Activated gamma-delta T cell (primary cell): ENCODE measurements around the gene COL25A1.
"Not testable (repeated sequence)": the region's sequence is repeated elsewhere in the genome, so short reads cannot be mapped to it uniquely, and the experiment has no call there.

Experiments used
- DNase-seq: peaks from one replicate; lab custom pipeline; 2025; lab: John Stamatoyannopoulos, UW

Gene COL25A1

DNA sequence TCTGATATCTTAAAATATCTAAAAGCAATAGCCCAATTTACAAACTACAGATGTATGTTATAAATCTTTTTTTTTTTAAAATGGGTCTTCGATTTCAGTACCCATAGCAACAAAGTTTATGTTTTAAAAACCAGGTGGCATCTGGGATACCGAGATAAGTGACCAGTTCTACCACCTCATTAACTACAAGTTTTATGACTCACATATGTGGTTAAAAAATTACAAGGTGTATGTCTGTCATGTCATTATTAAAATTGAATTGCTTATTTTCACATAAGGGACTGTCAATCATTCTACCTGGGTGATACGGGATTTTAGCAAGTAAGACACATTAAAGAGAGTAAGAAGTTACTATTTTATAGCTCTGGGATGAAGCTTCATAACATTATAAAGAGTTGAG is 347.6 kb downstream of the COL25A1 start:
- no peak for DNase-seq

DNA sequence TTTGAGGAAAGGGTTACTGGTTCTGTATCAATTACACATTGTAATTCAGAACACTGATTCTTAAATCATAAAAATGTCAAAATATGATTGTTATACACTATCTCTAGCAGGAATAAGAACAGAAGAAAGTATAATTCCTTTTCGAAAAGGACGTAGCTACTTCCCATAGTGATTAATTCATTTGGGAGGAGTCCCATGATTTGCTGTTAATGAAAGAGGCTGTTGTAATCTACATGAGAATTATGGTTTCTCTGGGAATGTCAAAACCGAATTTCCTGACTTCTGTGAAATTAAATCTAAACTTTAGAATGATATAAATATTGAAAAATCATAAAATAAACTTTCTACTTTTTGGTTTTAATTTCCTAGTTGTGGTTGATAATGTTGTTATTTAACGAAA is 348.5 kb downstream of the COL25A1 start:
- no peak for DNase-seq

DNA sequence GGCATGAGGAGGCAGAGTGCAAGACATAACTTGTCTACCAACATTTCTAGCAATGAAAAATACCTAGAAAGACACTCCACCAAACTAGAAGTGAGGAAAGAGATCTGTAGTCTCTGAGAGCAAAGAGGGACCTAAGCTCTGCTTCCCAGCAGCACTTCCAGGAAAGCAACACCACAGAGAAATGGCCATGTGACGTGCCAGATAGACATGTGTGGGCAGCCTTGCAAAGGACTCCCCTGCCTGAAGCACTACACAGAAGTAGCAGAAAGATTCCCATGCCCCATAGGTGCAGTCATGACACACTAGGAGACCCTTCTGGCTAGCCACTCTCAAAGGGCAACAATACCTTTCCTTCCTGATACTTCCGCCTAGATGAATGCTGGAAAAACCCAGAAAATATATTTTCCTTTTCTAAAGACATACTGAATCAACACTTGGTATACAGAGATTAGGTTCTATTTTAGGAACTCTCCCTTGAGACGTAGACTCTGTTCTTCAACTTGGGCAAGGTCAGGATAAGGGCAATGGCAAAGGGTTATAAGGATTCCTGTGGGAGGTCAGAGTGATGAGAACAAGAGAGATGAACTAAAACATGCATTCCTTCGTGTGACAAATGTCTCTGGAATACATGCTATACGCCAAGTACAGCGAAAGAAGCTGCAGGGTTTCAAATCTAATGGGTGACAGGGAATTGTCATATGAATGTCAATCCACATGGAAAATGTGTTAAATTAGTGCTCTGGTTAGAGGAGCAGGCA is 352.1 kb downstream of the COL25A1 start:
- DNase-seq = no peak

DNA sequence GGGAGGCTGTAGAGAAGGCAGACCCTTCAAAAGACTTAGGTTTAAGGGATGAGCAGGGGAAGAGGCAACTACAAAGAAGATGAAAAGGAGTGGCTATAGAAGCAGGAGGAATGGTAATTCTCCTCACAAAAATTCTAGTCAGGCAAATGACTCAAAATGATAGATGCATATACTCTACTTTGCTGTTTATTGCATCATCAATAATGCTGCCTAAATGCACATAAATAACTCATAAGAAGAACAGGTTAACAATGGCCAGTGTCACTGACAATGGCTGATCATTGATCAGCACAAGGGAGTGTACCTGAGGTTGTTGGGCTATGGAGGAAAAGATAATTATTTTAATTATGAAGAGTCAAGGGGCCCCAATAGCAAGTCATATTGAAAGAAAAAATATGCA is 354.9 kb downstream of the COL25A1 start:
- no peak for DNase-seq

DNA sequence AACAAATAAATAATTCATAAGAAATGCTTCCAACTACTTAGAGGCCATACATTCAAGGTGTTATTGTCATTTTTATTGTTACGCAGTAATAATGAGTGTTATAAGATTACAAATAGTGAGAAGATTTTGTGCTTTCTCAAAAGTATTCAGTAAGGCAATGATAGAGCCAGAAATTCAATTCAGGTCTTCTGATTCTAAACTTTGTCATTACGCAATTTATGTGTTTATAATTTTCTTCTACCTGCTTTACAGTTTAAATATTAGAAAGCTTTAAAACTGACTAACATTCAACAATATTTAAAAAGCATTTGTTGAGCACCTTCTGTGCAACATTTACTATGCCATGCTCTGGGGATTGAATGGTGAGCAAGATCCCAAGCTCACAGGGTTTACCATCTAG is 356.2 kb downstream of the COL25A1 start:
- DNase-seq = no peak

DNA sequence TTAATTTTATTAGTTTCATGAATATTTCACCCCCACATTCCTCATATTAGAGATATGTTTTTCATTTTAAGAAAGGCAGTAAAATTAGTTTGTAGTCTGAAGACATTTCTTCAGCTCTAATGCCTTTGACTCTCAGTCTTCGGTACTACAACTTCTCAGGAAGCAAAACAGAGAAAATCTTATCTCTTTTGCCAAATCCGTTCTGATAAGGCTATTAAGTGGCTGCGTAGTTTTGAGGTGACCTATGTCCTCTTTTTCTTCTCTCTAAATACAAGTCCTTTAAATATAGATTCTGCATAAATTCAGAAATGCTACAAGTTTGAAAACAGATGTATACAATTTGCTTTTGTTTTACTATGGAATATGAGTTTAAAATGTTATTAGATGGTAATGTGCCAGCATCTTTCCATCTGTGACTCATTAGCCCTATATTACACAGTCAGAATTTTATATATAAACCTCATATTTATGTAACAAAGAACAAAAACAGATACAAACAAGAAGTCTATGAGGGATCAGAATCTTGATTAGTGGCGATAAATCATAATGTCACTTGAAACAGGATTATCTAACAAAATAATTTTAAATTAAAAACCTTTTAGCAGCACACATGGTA is 358.4 kb downstream of the COL25A1 start:
- DNase-seq = no peak

DNA sequence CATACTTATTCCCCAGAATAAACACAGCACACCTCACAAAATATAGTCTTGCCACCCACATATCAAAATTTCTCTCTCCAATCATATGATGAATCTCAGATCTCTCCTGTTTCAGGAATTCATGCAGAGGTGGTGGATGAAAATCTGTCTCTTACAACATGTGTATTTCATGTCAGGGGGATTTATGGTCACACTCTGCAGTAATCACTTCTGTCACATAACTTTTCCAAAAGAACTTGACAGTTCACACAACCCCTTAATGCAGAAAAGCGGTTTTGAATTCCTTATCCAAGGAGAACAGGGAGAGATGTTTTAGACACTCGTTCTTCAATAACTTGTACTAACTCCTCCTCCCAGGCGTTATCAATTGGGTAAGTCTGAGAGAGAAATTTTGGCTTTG is 359.1 kb downstream of the COL25A1 start:
- no peak for DNase-seq

DNA sequence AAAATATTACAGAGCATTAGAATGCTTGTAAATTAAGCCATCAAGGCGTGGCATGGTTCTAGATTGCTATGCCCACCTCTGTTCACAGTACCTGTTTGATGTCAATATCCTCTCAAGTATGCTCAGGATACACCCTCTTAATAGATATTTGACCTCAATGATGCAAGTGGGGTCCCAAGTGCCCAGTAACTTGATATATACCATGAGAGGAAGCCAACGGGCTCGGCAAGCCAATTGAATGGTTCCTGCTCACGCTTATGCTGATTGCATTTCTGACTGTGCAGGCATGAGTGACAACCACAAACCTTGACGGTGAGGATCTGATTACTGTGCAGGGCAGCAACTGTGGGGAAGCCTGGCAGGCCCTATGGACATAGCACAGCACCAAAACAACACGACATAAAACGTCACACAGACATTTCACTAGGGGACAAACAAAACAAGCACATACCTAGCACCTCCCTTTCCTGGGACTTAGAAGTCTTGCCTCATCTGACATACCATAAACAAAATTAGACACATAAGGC is 360.5 kb downstream of the COL25A1 start:
- no peak for DNase-seq

DNA sequence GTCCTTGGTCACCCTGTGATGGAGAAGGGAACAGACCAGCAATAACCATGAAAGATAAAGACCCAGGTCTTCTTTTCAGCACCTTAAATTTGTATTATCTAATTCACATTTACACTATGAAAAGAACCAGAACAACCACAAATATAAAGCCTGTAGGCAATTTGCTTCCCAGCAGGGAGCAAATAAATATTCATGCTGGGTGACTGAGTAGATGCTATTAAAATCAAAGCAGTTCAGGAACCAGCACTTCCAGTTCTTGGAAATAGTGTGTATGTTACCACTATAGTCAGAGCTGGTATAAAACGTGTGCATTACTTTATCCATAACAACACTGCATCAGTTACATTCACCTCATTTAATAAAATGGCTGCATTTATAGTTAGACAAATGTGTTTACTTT is 361.8 kb downstream of the COL25A1 start:
- DNase-seq = no peak

DNA sequence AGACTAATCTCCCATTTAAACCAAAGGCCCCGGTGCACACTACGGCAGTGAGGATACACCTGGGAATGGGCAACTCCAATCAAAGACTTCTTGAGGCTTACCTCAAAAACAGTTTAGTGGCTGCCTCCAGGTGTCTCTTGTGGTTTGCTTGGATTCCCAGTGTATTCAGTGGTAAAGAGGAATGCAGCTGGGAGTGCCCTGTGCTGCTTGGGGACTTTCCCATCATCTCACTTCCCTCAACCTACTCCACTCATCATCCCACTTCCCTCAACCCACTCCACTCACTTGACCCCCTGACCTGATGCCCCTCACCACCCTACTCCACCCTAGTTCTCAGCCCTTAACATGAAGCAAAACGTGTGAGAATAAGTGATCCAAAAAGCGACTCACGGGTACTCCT is 362.3 kb downstream of the COL25A1 start:
- no peak for DNase-seq

DNA sequence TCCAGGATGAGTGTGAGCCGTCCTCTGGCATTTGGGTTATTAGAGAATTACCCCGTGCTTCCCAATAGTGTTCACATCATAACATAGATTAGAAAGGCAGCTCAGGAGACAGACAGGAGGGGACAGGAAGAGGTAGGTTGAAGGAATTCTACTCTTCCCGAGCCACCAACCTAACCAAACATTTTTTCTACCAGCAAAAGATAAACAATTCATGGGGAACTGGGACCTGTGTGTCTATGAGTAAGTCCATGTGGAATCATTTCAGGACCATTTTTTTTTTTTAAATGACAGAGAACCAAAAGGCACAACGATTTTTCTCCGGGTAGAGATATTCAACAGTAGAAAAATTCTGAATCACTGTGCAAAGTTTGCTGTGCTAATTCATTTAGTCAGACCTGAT is 365.4 kb downstream of the COL25A1 start:
- no peak for DNase-seq

DNA sequence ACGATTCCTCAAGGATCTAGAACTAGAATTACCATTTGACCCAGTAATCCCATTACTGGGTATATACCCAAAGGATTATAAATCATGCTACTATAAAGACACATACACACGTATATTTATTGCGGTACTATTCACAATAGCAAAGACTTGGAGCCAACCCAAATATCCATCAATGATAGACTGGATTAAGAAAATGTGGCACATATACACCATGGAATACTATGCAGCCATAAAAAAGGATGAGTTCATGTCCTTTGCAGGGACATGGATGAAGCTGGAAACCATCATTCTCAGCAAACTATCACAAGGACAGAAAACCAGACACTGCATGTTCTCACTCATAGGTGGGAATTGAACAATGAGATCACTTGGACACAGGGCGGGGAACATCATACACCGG is 368.5 kb downstream of the COL25A1 start:
- not testable (repeated sequence) for DNase-seq

DNA sequence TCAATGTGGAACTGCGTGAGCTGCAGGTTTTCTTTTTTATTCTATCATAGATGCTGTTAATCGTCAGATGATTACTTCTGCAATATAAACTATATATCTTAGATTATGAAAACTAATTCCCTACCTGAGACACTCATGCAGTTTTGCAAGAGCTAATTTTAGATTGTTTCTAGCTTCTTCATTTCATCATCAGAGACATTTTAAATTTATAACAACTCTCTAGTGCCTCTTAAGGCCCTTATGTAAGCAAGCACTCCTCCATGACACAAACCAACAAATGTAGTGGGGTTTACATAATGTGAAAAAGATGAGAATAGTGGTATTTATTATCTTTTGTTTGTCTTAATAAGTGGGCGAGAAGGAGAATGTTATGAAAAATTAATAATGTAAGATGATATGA is 369.4 kb downstream of the COL25A1 start:
- no peak for DNase-seq

DNA sequence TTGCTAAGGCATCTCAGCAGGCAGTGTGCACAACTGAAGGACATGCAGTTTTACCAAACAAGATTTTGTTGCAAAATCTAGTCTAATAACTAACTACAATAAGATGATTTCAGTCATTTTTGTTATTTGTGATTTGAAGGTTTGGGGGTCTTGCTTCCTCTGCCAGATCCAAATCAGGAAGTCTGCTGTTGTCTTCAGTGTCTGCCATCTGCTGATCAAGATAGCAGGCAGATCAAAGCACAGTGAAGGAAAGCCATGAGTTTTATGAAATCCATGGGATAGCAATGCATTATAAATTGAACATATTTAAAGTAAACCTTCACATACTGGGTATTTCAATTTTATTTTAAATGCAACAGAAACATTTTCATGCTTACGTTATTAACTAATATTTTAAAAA is 370.5 kb downstream of the COL25A1 start:
- DNase-seq = no peak

DNA sequence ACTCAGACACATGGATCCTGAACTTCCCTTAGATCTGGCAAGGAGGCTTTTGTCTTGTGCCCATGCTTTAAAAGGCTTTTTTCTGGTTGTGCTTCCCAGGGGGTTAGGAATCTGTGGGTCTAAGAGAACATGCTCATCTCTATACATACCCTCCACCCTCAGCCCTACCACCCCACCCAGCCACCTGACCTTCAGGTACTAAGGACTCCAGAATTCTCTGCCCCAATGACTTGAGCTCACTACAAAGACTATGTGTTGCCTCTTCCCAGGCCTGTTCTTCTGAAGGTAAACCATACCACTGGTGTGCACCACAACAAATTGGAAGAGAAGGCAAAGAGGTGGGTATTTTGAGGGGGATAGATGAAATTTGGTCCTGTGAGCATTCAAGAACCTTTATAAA is 372.3 kb downstream of the COL25A1 start:
- DNase-seq = no peak

DNA sequence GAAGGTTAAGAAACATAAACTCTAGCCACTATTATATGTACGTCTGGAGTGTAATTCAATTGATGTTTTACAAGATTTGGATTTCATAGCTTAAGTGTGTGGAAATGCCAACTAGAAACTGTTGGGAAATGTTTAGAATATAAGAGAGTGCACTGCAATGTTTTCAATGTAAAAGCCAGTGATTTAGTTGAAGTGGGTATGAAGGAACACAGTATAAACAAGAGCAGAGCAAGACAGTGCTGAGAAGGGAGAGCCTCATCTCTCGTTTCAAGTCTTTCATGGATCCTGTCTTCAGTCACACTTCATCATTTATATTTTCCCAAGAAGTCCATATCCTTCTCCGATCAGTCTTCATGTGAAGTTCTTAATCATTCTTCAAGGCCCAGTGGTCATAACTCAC is 375.7 kb downstream of the COL25A1 start:
- DNase-seq = no peak

DNA sequence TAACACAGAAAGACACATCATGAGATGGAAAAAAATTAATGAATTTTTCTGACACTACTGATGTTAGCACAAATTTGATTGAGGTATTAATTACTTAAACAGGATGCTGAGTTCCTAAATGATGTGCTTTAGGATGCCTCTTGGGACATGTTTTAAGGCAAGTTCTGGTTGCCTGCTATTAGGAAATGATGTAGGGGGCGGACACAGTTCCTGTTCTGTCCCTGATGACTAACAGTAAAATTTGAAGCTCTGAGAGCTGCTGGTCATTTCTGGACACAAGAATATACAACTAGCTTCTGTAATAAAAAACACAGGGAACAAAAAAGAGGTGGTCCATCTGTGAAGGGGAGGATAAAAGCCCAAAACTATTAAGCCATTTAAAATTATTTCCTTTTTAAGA is 376.4 kb downstream of the COL25A1 start:
- DNase-seq = no peak

DNA sequence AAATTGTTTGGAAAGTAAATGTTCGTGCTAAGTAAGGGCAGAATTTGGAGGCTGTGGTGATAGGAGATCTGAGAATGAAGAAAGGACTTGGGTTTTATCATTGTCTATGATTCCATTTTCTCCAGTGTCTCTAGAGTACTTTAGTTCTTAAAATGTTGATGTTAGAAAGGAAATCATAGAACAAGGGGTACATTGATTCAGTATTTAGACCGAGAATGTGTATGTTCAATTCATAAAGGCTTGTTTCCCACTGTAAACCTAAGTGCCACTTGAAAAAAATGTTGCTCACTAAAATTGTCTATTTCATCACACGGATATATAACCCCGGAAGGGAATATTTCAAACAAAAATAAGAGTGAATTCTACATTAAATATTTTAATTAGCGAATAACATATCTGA is 380.3 kb downstream of the COL25A1 start:
- DNase-seq = no peak

DNA sequence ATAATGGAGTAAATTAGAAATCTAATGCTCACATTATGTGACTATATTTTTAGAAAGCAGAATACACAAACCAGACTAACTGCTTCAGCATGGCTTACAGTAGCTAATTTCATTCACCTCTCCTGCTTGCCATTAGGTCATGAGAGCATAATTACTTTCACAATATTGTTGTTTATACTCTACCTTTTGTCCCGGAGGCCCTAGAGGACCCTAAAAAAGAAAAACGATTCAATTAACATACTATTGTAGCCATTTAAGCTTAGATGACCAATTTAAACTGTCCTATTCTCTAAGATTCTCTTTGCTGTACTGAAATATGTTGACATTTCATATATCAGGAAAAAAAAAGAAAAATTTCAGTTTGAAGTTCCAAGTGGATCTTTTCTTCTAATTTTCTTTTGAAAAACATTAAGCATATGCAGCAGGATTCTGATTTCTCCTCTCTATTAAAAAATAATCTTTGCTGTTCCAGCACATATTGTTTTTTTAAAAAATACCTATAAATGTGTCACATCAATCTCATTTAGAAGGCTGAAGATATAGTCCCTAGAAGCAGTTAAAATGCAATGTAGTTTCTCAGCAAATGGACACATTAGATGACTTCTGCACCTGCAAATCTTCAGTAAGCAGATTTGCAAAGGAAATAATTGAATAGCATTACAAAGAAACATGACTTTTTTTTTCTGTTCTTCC is 381.9 kb downstream of the COL25A1 start:
- no peak for DNase-seq

DNA sequence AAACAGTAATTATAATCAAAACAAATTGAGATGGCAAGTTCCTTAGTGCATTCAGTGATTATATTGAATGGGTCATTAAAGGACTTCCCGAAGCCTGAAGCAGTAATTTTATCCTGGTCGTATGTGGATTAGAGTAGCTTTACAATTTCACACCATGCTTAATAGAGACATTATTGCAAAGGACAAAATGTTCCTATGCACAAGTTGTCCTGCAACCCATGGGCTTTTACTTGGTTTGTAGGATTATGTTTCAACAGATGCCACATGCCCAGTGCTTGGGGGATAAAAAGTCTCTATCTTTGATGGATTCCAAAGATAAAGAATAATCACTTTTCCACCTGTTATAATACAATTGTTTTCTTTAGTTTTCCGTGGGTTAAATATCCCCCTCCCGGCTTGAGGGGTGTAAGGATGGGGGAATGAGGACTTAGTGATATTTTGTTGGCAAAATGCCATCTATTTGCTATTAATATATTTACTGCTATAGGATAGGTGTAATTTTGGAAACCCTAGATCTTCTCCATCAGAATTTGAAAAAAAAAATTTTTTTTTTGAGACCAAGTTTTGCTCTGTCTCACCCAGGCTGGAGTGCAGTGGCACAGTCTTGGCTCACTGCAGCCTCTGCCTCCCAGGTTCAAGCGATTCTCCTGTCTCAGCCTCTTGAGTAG is 383.1 kb downstream of the COL25A1 start:
- DNase-seq = no peak

DNA sequence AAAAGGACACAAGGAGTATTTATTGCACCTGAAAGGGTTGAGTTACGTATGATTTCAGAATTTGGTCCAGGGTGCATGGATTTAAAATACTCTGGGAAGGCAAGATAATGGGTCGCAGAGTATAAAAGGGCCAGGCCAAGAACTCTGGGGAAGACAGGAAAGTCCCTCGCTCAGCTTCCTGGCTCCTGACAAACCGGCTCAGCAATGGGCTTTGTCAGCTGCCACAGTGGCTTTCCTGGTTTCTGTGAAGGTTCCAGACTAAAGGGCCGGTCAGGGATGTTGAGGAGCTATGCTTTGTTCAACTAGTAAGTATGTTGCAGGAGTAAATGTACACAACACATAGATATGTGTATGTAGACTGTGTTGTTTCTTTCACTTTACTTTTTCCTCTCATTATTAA is 385.2 kb downstream of the COL25A1 start:
- no peak for DNase-seq

DNA sequence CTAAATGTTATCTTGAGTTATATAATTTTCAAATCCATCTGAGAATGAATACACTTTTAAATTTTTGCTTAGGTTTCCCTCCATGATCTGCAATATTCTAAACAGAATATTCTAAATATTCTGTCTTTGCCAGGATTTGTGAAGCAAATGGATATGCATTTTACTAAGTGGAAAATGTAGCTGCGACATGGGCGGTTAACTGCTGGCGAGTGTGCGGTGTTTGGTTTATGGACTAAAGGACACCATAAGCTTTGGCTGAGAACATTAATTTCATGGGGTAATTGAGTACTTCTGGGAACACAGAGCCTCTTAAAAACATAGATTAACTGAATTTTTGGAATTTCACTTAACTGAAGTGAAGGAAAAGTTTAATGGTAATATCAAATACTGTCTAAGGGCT is 385.8 kb downstream of the COL25A1 start:
- no peak for DNase-seq
